CD4-positive, alpha-beta T cell (primary cell): ENCODE data around the gene CDC42EP4. TPM values are rescaled to one million over a fixed set of nuclear protein-coding genes. Genes with fewer than 3 reads are reported as not detected.
A peak's percentile ranks its signal among the peaks of the same experiment; 100 is the strongest.

ENCODE experiments used
- ATAC-seq: fragments of 200-7000 bp; cut with Tn5 transposase; one replicate; pipeline ENCODE4 v1.10.0; 2022; ENCODE audit warnings: mild to moderate bottlenecking; ENCODE audit not compliant: poor library complexity
- CTCF ChIA-PET: fragments of 350-600 bp; sonication (Branson Sonifier 250); formaldehyde crosslinking; loops from one replicate; lab custom pipeline; 2021; ENCODE audit warnings: antibody characterized with exemption, inconsistent platforms; lab: Charles Lee
- POLR2A ChIA-PET: fragments of 350-600 bp; sonication (Branson Sonifier 250); formaldehyde crosslinking; loops from one replicate; lab custom pipeline; 2021; ENCODE audit warnings: antibody characterized with exemption, inconsistent platforms; lab: Charles Lee
- DNase-seq, 14 experiments: peaks; one replicate each; pipeline ENCODE4 v3.0.0-alpha.2; 2013 to 2020; ENCODE audit warnings: mixed read lengths in 2 of 14
- H3K27ac ChIP-seq, 2 donors: one replicate each; pipeline versions ENCODE4 v1.5.1 to v1.7.0; 2013; ENCODE audit warnings: low read length in 2 of 2, low read depth in 1 of 2, mild to moderate bottlenecking in 1 of 2
- H3K27me3 ChIP-seq, 2 experiments: 1 replicate in 1 of 2; 2 replicates in 1 of 2; pipeline versions ENCODE4 v1.6.1 to v1.7.0; 2013; ENCODE audit warnings: low read length in 2 of 2, control low read depth in 1 of 2, mild to moderate bottlenecking in 1 of 2, moderate library complexity in 1 of 2; ENCODE audit not compliant: insufficient read depth in 2 of 2, control insufficient read depth in 1 of 2
- H3K36me3 ChIP-seq: one replicate; pipeline ENCODE4 v1.6.1; 2013; ENCODE audit warnings: low read length, control low read depth; ENCODE audit not compliant: insufficient read depth
- H3K4me1 ChIP-seq: one replicate; pipeline ENCODE4 v1.6.1; 2013; ENCODE audit warnings: low read length, control low read depth; ENCODE audit not compliant: insufficient read depth
- H3K4me3 ChIP-seq: one replicate; pipeline ENCODE4 v1.5.1; 2013; ENCODE audit warnings: mild to moderate bottlenecking, low read length, moderate library complexity
- H3K9me3 ChIP-seq, 2 experiments: 1 replicate in 1 of 2; 2 replicates in 1 of 2; pipeline versions ENCODE4 v1.6.1 to v1.7.0; 2013; ENCODE audit warnings: low read length in 2 of 2, mild to moderate bottlenecking in 2 of 2, control low read depth in 1 of 2, moderate library complexity in 1 of 2; ENCODE audit not compliant: control insufficient read depth in 1 of 2, insufficient read depth in 1 of 2
- H3K27ac Mint-ChIP-seq: one replicate; pipeline ENCODE4 v1.8.0; 2020; ENCODE audit warnings: mixed read lengths
- H3K27me3 Mint-ChIP-seq: one replicate; pipeline ENCODE4 v1.8.0; 2021; ENCODE audit warnings: mixed read lengths
- H3K36me3 Mint-ChIP-seq: one replicate; pipeline ENCODE4 v1.8.0; 2021; ENCODE audit warnings: low read depth, mixed read lengths
- H3K4me1 Mint-ChIP-seq: one replicate; pipeline ENCODE4 v1.8.0; 2021; ENCODE audit warnings: low read depth, mixed read lengths
- H3K4me3 Mint-ChIP-seq: one replicate; pipeline ENCODE4 v1.8.0; 2020; ENCODE audit warnings: mild to moderate bottlenecking, mixed read lengths
- H3K9me3 Mint-ChIP-seq: one replicate; pipeline ENCODE4 v1.8.0; 2020; ENCODE audit warnings: mixed read lengths
- CTCF ChIP-seq: fragments of 200-600 bp; IDR thresholded peaks from one replicate; pipeline ENCODE4 v1.8.0; 2022; ENCODE audit warnings: antibody characterized with exemption, mild to moderate bottlenecking
- intact Hi-C, 2 experiments: fragments of 100-400 bp; cut with DNase I in 1 of 2; cut with micrococcal nuclease in 1 of 2; formaldehyde crosslinking; loops; one replicate each; pipeline versions ENCODE4 v1.15.1 to v1.9.0; 2023 to 2025; cut with DNase I, micrococcal nuclease
- polyA plus RNA-seq, 2 donors: library from polyadenylated mRNA; unstranded; fragments of 120-200 nt; gene quantifications; one replicate each; pipeline ENCODE4 v1.2.1, GENCODE V29; 2013
- total RNA-seq, 174 experiments: library from RNA in 2 of 174; stranded (reverse) in 2 of 174; gene quantifications; one replicate each; pipeline ENCODE4 v1.2.3 and lab custom pipeline; 2021 to 2026

CDC42EP4 gene, protein sequence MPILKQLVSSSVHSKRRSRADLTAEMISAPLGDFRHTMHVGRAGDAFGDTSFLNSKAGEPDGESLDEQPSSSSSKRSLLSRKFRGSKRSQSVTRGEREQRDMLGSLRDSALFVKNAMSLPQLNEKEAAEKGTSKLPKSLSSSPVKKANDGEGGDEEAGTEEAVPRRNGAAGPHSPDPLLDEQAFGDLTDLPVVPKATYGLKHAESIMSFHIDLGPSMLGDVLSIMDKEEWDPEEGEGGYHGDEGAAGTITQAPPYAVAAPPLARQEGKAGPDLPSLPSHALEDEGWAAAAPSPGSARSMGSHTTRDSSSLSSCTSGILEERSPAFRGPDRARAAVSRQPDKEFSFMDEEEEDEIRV
- total RNA-seq (1 to 10 TPM; 2.9 to 3.5 TPM), total RNA-seq (lab: John Stamatoyannopoulos, UW) (0.20 to 6.8 (median 1.3) reads per million in 172 experiments)
- 0.77 TPM for polyA plus RNA-seq (2013, experiment 1 of 2)
- 1.1 TPM for polyA plus RNA-seq (2013, experiment 2 of 2)

DNA sequence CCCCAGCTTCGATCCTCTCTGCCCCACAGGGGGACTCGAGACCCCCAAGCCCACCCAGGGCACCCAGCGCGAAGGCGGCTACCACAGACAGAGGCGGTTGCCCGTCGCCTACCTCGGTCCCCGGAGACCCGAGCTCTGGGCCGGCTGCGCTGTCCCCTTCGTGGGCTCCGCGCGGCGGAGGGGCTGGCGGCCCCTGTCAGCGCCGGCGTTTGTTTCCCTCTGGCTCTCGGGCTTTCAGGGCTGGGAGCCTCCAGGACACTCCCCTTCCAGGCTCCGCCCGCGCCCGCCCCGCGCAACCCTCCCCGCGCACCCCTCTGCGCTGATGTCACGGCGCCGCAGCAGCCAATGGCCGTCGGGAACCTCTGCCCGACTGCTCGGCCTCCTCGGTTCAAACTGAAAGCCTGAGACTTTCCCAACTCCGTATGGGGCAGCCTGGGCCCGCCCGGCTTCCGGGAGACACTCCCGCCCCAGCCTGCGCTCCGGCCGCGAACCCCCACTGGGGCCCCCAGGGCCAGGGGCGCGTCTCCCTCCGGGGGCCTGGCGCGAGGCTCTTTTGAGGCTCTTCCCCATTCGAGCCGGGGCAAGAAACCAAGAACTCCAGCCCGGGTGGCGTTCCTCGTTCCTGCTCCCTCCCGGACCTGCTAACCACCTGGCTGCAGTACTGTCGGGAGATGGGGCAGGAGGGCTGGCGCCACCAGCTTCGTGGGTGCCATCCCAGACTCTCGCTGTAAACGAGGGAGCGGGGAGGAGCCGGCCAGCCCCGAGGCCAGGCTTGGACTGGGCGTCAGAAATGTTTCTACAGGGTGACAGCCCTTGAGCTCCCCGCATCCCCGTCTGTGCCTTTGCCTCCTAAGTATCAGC lies at the start of gene CDC42EP4:
TSS of gene CDC42EP4 (minus strand) at position 221 of the 861 bp plus-strand sequence. CDS start 25,501 bp downstream, outside the sequence.
- ChIA-PET POLR2A (interaction anchor here (0.7 to 1.6 kb wide), 3 partner anchors 67 to 585 kb away, joined by 3 to 9 read pairs (median 4); a partner anchor contains a TSS), CTCF (interaction anchor here (1.0 to 1.9 kb wide), 5 partner anchors 8 to 120 kb away, joined by 3 to 4 read pairs (median 4); no protein-coding TSS in a partner anchor)
- Histone ChIP-seq H3K27me3 (no peaks in the 10 kb centered on the region), H3K27ac (peak within 1 kb of the TSS; percentile 33 to 56), H3K4me1 (peaks cover 30% of the 10 kb centered on the region), H3K36me3 (no peaks in the 10 kb centered on the region), H3K9me3 (no peaks in the 10 kb centered on the region), H3K4me3 (peak within 1 kb of the TSS; percentile 62)
- H3K4me3 Mint-ChIP-seq, result peak within 1 kb of the TSS; percentile 92
- DNase-seq (peak; percentile 70 to 92 (median 82)), ATAC-seq (peak; percentile 90)
- H3K27me3 Mint-ChIP-seq, result no peaks in the 10 kb centered on the region
- no peaks in the 10 kb centered on the region for H3K9me3 Mint-ChIP-seq
- peak within 1 kb of the TSS; percentile 47 for H3K27ac Mint-ChIP-seq
- no peak for TF ChIP-seq CTCF
- H3K36me3 Mint-ChIP-seq, result no peaks in the 10 kb centered on the region
- peaks cover 8% of the 10 kb centered on the region for H3K4me1 Mint-ChIP-seq
- intact Hi-C loops, result loop anchor here (2.0 to 10.0 kb wide), 3 partner anchors 80 to 121 kb away; partner anchors contain the start of gene COG1 (in 1 of the 2)

- no peak overlapping the region for H3K27ac Mint-ChIP-seq
- H3K27me3 Mint-ChIP-seq, result no peaks in the 10 kb centered on the region
- CTCF ChIA-PET, result no interaction called here
- H3K4me1 Mint-ChIP-seq, result no peaks in the 10 kb centered on the region
- Histone ChIP-seq H3K4me1 (no peaks in the 10 kb centered on the region), H3K36me3 (no peaks in the 10 kb centered on the region), H3K27me3 (no peaks in the 10 kb centered on the region), H3K9me3 (no peaks in the 10 kb centered on the region), H3K27ac (no peak overlapping the region), H3K4me3 (no peak overlapping the region)
- ATAC-seq, result no peak
- TF ChIP-seq CTCF, result no peak
- POLR2A ChIA-PET, result no interaction called here
- no peaks in the 10 kb centered on the region for H3K9me3 Mint-ChIP-seq
- intact Hi-C loops, result no loop called here
- no peaks in the 10 kb centered on the region for H3K36me3 Mint-ChIP-seq
- no peak for DNase-seq
- H3K4me3 Mint-ChIP-seq, result no peak overlapping the region
Observed at GRCh38 chr17:73360961-73361761, 49.4 kb upstream of the CDC42EP4 start.

GRCh38 chr17:73359987-73360410 lies 48.2 kb upstream of the CDC42EP4 start:
- Histone ChIP-seq H3K4me1 (no peaks in the 10 kb centered on the region), H3K9me3 (no peaks in the 10 kb centered on the region), H3K4me3 (no peak overlapping the region), H3K27me3 (no peaks in the 10 kb centered on the region), H3K36me3 (no peaks in the 10 kb centered on the region), H3K27ac (no peak overlapping the region)
- no peak for TF ChIP-seq CTCF
- Mint-ChIP-seq H3K27me3 (no peaks in the 10 kb centered on the region), H3K36me3 (no peaks in the 10 kb centered on the region), H3K9me3 (no peaks in the 10 kb centered on the region), H3K4me3 (no peak overlapping the region), H3K4me1 (no peaks in the 10 kb centered on the region), H3K27ac (no peak overlapping the region)
- DNase-seq (no peak), ATAC-seq (no peak)
- CTCF ChIA-PET, result no interaction called here
- intact Hi-C loops, result no loop called here
- POLR2A ChIA-PET, result no interaction called here
